PC-9 (cell line): ENCODE measurements around the gene NELL1. TPM values are rescaled to one million over a fixed set of nuclear protein-coding genes. Genes with fewer than 3 reads are reported as not detected.

ENCODE experiments used
- BruUV-seq: library from RNA; stranded (reverse); fragments of 400-500 nt; replicated peaks from 2 replicates; lab custom pipeline; 2021; lab: Mats Ljungman, UMichigan
- CTCF ChIA-PET: fragments of 300-600 bp; sonication (Branson Sonifier 250); formaldehyde crosslinking; loops from one replicate; lab custom pipeline; 2022; ENCODE audit warnings: antibody characterized with exemption; lab: Charles Lee
- POLR2A ChIA-PET: fragments of 300-600 bp; sonication (Branson Sonifier 250); formaldehyde crosslinking; loops from one replicate; lab custom pipeline; 2022; ENCODE audit warnings: antibody characterized with exemption; ENCODE audit not compliant: unreplicated experiment; lab: Charles Lee
- DNase-seq, 2 experiments: peaks; one replicate each; pipeline versions ENCODE4 v3.0.0 to v3.0.0-alpha.2; 2015 to 2022; ENCODE audit warnings: mixed read lengths in 1 of 2
- H2AFZ ChIP-seq: fragments of 200-600 bp; sonication (generic); 2 replicates; pipeline ENCODE4 v1.8.1; 2017; ENCODE audit warnings: antibody characterized with exemption
- H3F3A ChIP-seq: fragments of 200-600 bp; sonication (generic); 2 replicates; pipeline ENCODE4 v1.8.1; 2017; ENCODE audit warnings: antibody characterized with exemption, mild to moderate bottlenecking, low read depth; ENCODE audit not compliant: insufficient read depth
- H3K27ac ChIP-seq: fragments of 200-600 bp; sonication (generic); 2 replicates; pipeline ENCODE4 v1.6.1; 2016; ENCODE audit warnings: mixed run types
- H3K27me3 ChIP-seq: fragments of 200-600 bp; sonication (generic); 2 replicates; pipeline ENCODE4 v1.6.1; 2016; ENCODE audit warnings: low read depth, mixed run types; ENCODE audit not compliant: insufficient read depth
- H3K36me3 ChIP-seq: fragments of 200-600 bp; sonication (generic); 2 replicates; pipeline ENCODE4 v1.6.1; 2016; ENCODE audit warnings: low read depth, mixed run types
- H3K4me1 ChIP-seq: fragments of 200-600 bp; sonication (generic); replicated peaks from 2 replicates; pipeline ENCODE4 v1.6.1; 2016; ENCODE audit warnings: mixed run types; ENCODE audit not compliant: insufficient read depth
- H3K4me2 ChIP-seq: fragments of 200-600 bp; sonication (generic); 2 replicates; pipeline ENCODE4 v1.6.1; 2017; ENCODE audit warnings: mixed run types
- H3K4me3 ChIP-seq: fragments of 200-600 bp; sonication (generic); 2 replicates; pipeline ENCODE4 v1.6.1; 2016; ENCODE audit warnings: mixed run types
- H3K79me2 ChIP-seq: fragments of 200-600 bp; sonication (generic); 2 replicates; pipeline ENCODE4 v1.6.1; 2017; ENCODE audit warnings: low read depth, mixed run types
- H3K9me2 ChIP-seq: fragments of 200-600 bp; sonication (generic); 2 replicates; pipeline ENCODE4 v1.8.1; 2017; ENCODE audit warnings: mild to moderate bottlenecking; ENCODE audit not compliant: insufficient read depth
- H3K9me3 ChIP-seq: fragments of 200-600 bp; sonication (generic); 2 replicates; pipeline ENCODE4 v1.8.1; 2016; ENCODE audit warnings: low read depth; ENCODE audit not compliant: insufficient read depth
- H4K20me1 ChIP-seq: fragments of 200-600 bp; sonication (generic); 2 replicates; pipeline ENCODE4 v1.8.1; 2017; ENCODE audit not compliant: insufficient read depth
- CTCF ChIP-seq: fragments of 200-600 bp; sonication (generic); conservative IDR thresholded peaks from 2 replicates; pipeline ENCODE4 v1.6.1; 2017; ENCODE audit warnings: mixed run types, antibody characterized with exemption, mild to moderate bottlenecking, moderate library complexity
- EZH2 ChIP-seq: fragments of 200-600 bp; sonication (generic); IDR thresholded peaks from 2 replicates; pipeline ENCODE4 v1.8.0; 2017; ENCODE audit warnings: antibody characterized with exemption, low read depth
- intact Hi-C: fragments of 100-400 bp; cut with micrococcal nuclease; formaldehyde crosslinking; loops from one replicate; pipeline ENCODE4 v1.10.0; 2022; ENCODE audit not compliant: unreplicated experiment
- total RNA-seq: library from RNA; stranded (reverse); gene quantifications from 2 replicates; pipeline ENCODE4 v1.2.3, GENCODE V29; 2021

NELL1 gene
- total RNA-seq, 1 experiment from 2014 or later, result not detected

- Histone ChIP-seq H3K4me2 (no peak overlapping the region), H3F3A (no peaks in the 10 kb centered on the region), H3K79me2 (no peaks in the 10 kb centered on the region), H3K9me2 (no peaks in the 10 kb centered on the region; the same call in 1 of the 2 replicates), H3K4me1 (no peaks in the 10 kb centered on the region), H4K20me1 (no peaks in the 10 kb centered on the region), H3K4me3 (no peak overlapping the region), H3K36me3 (no peaks in the 10 kb centered on the region), H3K9me3 (no peaks in the 10 kb centered on the region), H3K27ac (no peak overlapping the region), H3K27me3 (no peaks in the 10 kb centered on the region), H2AFZ (no peak overlapping the region)
- TF ChIP-seq EZH2, result no peak
- TF ChIP-seq CTCF, result no peak
- no TSS peak for BruUV-seq
- DNase-seq, result no peak
- POLR2A ChIA-PET, result no interaction called here
- intact Hi-C loops, result no loop called here
- CTCF ChIA-PET, result no interaction called here
Observed at GRCh38 chr11:21088930-21089329, 419.5 kb downstream of the NELL1 start.

DNA sequence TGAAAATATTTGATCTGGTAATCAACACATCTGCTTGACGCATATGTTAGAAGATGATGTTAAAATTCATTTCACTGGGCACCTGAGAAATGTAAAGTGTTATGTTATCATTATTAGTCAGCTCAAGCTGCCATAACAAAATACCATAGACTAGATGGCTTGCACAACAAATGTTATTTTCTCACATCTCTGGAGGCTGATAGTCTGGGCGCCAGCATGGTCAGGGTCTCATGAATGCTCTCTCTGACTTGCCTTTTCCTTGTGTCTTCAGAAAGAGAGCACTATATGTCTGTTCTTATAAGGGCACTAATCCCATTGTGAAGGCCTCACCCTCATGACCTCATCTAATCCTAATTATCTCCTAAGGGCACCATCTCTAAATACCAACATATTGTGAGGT is 435.3 kb downstream of the NELL1 start:
- Histone ChIP-seq H3K9me2 (no peaks in the 10 kb centered on the region), H4K20me1 (no peaks in the 10 kb centered on the region), H3K4me3 (no peak overlapping the region), H3K36me3 (no peaks in the 10 kb centered on the region), H3K9me3 (no peaks in the 10 kb centered on the region), H3K4me1 (no peaks in the 10 kb centered on the region), H3K27me3 (no peaks in the 10 kb centered on the region), H3K79me2 (no peaks in the 10 kb centered on the region), H2AFZ (no peak overlapping the region), H3F3A (no peaks in the 10 kb centered on the region), H3K4me2 (no peak overlapping the region), H3K27ac (no peak overlapping the region)
- no peak for DNase-seq
- ChIA-PET CTCF (no interaction called here), POLR2A (no interaction called here)
- TF ChIP-seq EZH2 (no peak), CTCF (no peak)
- BruUV-seq, result no TSS peak
- intact Hi-C loops, result no loop called here

GRCh38 chr11:21105196-21105917 is 436.0 kb downstream of the NELL1 start:
- Histone ChIP-seq H3K27me3 (no peaks in the 10 kb centered on the region), H4K20me1 (no peaks in the 10 kb centered on the region), H3K36me3 (no peaks in the 10 kb centered on the region), H3K4me3 (no peak overlapping the region), H3K4me2 (no peak overlapping the region), H3K9me3 (no peaks in the 10 kb centered on the region), H3K9me2 (no peaks in the 10 kb centered on the region), H3K4me1 (no peaks in the 10 kb centered on the region), H3K27ac (no peak overlapping the region), H3K79me2 (no peaks in the 10 kb centered on the region), H2AFZ (no peak overlapping the region), H3F3A (no peaks in the 10 kb centered on the region)
- intact Hi-C loops, result no loop called here
- no peak for DNase-seq
- no TSS peak for BruUV-seq
- TF ChIP-seq EZH2 (no peak), CTCF (no peak)
- CTCF ChIA-PET, result no interaction called here
- POLR2A ChIA-PET, result no interaction called here
